Vagina (tissue), 2 donors: ENCODE results near the gene GPR42.

Experiments
- POLR2A ChIP-seq, 2 donors: fragments of 450-650 bp; IDR thresholded peaks; one replicate each; pipeline ENCODE4 v1.6.1; 2017; ENCODE audit warnings: antibody characterized with exemption in 2 of 2, mild to moderate bottlenecking in 2 of 2, moderate library complexity in 2 of 2
- POLR2AphosphoS5 ChIP-seq, 2 donors: sonication (generic); formaldehyde crosslinking; IDR thresholded peaks; one replicate each; pipeline ENCODE4 v1.9.0; 2017; ENCODE audit warnings: antibody characterized with exemption in 2 of 2, mild to moderate bottlenecking in 2 of 2, low read depth in 1 of 2; ENCODE audit not compliant: insufficient read depth in 1 of 2
- TF ChIP-seq, protein P1 (sequence below), 3 experiments: fragments of 450-650 bp in 2 of 3; fragments of 200-600 bp in 1 of 3; sonication (generic) in 1 of 3; IDR thresholded peaks; one replicate each; pipeline ENCODE4 v1.5.1; 2017 to 2019; ENCODE audit warnings: antibody characterized with exemption in 3 of 3, mild to moderate bottlenecking in 2 of 3, moderate library complexity in 2 of 3

DNA sequence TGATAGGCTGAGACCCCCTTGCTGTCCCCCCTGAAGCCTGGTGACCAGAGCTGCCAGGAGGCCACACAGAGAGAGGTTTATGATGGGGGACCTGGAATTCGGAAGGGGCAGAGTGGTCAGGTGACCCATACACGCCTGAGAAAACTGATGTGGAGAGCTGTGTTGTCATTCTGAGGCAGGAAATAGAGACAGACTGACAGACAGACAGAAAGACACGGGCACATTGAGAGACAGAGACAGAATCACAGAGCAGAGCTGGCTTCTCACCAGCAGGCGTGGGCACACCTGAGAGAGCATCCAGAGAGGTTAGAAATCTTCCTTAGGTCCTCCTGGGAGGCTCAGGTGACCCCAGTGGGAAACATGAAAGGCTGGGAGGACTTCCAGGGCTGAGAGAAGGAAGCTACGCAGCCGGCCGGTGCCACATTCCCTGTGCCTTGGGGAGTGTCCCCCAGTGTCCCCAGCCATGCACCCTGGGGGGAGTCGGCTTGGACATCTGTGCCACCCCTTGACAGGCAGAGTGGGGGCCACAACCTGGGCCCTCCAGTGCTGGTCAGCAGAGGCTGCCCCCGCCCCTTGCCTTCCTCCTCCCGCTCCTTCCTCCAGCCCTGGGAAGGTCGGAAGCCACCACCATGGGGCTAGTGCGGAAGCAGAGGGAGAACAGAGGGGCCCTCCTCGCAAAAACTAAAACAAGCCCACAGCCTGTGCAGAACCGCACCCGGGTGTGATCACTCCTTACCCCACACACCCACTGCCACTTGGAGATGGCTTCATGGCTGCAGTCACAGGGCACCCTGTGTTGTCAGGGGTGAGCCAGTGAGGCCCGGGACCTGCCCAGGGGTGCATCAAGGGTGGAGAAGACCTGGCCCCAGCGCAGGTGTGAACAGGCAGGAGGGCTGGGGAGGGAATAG, 21.0 kb upstream of the GPR42 start:
- TF ChIP-seq, protein P1, sequence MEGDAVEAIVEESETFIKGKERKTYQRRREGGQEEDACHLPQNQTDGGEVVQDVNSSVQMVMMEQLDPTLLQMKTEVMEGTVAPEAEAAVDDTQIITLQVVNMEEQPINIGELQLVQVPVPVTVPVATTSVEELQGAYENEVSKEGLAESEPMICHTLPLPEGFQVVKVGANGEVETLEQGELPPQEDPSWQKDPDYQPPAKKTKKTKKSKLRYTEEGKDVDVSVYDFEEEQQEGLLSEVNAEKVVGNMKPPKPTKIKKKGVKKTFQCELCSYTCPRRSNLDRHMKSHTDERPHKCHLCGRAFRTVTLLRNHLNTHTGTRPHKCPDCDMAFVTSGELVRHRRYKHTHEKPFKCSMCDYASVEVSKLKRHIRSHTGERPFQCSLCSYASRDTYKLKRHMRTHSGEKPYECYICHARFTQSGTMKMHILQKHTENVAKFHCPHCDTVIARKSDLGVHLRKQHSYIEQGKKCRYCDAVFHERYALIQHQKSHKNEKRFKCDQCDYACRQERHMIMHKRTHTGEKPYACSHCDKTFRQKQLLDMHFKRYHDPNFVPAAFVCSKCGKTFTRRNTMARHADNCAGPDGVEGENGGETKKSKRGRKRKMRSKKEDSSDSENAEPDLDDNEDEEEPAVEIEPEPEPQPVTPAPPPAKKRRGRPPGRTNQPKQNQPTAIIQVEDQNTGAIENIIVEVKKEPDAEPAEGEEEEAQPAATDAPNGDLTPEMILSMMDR (IDR thresholded peaks at IDR 0.05): no peak
- TF ChIP-seq POLR2A (IDR thresholded peaks at IDR 0.05): no peak
- TF ChIP-seq POLR2AphosphoS5 (IDR thresholded peaks at IDR 0.05; ENCODE audit: insufficient read depth in 1 of 2, low read depth in 1 of 2): no peak
